GM12801 (cell line): Measurements from ENCODE around the gene HSPA12B.

ENCODE experiments used
- TF ChIP-seq, protein P1 (sequence below): IDR thresholded peaks from one replicate; pipeline ENCODE4 v1.5.1; 2011; ENCODE audit warnings: control low read depth; ENCODE audit not compliant: insufficient read length; ENCODE audit errors: extremely low read depth

Gene HSPA12B

GRCh38 chr20:3798908-3799248 lies 66.4 kb downstream of the HSPA12B start:
- TF ChIP-seq, protein P1, sequence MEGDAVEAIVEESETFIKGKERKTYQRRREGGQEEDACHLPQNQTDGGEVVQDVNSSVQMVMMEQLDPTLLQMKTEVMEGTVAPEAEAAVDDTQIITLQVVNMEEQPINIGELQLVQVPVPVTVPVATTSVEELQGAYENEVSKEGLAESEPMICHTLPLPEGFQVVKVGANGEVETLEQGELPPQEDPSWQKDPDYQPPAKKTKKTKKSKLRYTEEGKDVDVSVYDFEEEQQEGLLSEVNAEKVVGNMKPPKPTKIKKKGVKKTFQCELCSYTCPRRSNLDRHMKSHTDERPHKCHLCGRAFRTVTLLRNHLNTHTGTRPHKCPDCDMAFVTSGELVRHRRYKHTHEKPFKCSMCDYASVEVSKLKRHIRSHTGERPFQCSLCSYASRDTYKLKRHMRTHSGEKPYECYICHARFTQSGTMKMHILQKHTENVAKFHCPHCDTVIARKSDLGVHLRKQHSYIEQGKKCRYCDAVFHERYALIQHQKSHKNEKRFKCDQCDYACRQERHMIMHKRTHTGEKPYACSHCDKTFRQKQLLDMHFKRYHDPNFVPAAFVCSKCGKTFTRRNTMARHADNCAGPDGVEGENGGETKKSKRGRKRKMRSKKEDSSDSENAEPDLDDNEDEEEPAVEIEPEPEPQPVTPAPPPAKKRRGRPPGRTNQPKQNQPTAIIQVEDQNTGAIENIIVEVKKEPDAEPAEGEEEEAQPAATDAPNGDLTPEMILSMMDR: no peak

DNA sequence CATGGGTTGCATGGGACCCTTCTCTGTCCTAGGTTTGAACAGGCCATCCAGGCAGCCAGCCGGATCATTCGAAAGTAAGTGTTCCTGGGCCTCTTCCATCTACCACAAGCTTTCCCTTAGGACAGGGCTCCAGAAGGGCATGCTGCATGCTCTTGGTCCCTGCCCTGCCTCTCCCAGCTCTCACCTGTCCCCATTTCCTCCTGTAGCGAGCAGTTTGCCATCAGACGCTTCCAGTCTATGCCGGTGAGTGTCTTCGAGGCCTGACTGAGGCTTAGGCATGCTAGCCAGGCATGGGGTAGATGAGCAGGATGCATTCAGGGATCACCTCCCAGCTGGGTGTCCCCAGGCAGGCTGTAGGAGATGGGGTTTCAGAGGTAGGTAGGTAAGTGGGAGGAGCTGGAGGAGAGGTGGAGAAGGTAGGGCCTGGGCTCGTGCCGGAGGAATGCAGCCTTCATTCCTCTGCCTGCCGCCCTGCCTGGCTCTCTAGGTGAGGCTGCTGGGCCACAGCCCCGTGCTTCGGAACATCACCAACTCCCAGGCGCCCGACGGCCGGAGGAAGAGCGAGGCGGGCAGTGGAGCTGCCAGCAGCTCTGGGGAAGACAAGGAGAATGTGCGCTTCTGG lies 67.9 kb downstream of the HSPA12B start:
- TF ChIP-seq, protein P1: no peak

- TF ChIP-seq, protein P1: no peak
Observed at GRCh38 chr20:3800878-3801260, 68.4 kb downstream of the HSPA12B start.

DNA sequence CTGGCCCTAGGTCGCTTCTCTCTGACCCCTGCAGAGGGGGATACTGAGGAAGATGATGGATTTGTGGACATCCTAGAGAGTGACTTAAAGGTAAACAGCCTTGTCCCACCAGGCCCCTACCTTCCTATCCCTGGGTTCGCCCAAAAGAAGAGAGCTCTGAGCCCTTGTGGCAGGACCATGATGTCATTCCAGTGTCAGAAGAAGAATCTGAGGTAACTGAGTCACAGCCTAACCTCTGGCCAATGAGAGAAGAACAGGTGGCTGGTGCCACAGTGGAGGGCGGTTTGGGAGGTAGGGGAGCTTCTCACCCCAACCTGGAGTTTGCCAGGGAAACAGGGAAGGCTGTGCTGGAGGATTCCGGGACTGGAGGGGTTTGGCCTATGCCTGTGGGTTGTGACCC lies 68.8 kb downstream of the HSPA12B start:
- TF ChIP-seq, protein P1: no peak

DNA sequence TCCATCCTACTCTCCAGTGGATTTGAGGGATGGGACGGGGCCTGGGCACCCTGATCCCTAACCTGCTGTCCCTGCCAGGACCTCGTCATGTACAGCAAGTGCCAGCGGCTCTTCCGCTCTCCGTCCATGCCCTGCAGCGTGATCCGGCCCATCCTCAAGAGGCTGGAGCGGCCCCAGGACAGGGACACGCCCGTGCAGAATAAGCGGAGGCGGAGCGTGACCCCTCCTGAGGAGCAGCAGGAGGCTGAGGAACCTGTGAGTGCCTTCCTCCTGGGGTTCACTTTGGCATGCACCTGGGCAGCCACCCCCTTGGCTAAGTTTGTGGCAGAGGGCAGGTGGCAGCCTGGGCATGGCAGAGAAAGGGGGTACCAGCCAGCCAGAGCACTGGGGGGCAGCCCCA lies 69.4 kb downstream of the HSPA12B start:
- TF ChIP-seq, protein P1: no peak
